Bronchial epithelial cell (primary cell): ENCODE measurements around the gene PRRT1B. TPM values are rescaled to one million over a fixed set of nuclear protein-coding genes. Genes with fewer than 3 reads are reported as not detected.

Experiments used
- DNase-seq: peaks from one replicate; pipeline ENCODE4 v3.0.0-alpha.2; 2010; ENCODE audit warnings: low read depth
- FAIRE-seq: peaks from 2 replicates; lab custom pipeline; 2011; peaks lifted over from hg19 to GRCh38; lab: Jason Lieb, UNC
- H3K27me3 ChIP-seq: 2 replicates; pipeline ENCODE4 v1.5.1; 2011; ENCODE audit warnings: low read length; ENCODE audit not compliant: control insufficient read depth, insufficient read depth
- H3K36me3 ChIP-seq: 2 replicates; pipeline ENCODE4 v1.5.1; 2011; ENCODE audit warnings: low read length; ENCODE audit not compliant: control insufficient read depth, insufficient read depth
- H3K4me3 ChIP-seq: 2 replicates; pipeline ENCODE4 v1.5.1; 2011; ENCODE audit warnings: mild to moderate bottlenecking, low read depth, low read length, control low read depth
- CTCF ChIP-seq: IDR thresholded peaks from 2 replicates; pipeline ENCODE4 v1.5.1; 2011; ENCODE audit warnings: mild to moderate bottlenecking, moderate library complexity, low read length, control low read depth, inconsistent platforms; ENCODE audit not compliant: insufficient read depth, severe bottlenecking
- total RNA-seq: library from RNA; depleted of rRNA; stranded (reverse); fragments of >200 nt; gene quantifications from 2 replicates; pipeline ENCODE4 v1.2.1, GENCODE V29; 2014

Gene PRRT1B
- total RNA-seq, 1 donor from 2014 or later, result not detected

GRCh38 chr9:131559421-131560000 lies 14.2 kb downstream of the PRRT1B start:
- H3K27me3 ChIP-seq, result no peaks in the 10 kb centered on the region
- no peaks in the 10 kb centered on the region for H3K36me3 ChIP-seq
- DNase-seq (no peak), FAIRE-seq (no peak)
- TF ChIP-seq CTCF, result no peak
- H3K4me3 ChIP-seq, result no peak overlapping the region

GRCh38 chr9:131562032-131562959 lies 17.0 kb downstream of the PRRT1B start:
- TF ChIP-seq CTCF, result no peak
- H3K27me3 ChIP-seq, result no peaks in the 10 kb centered on the region
- DNase-seq (peak; percentile 81), FAIRE-seq (no peak)
- H3K4me3 ChIP-seq, result no peak overlapping the region
- no peaks in the 10 kb centered on the region for H3K36me3 ChIP-seq

- DNase-seq, result no peak
- FAIRE-seq, result no peak
- Histone ChIP-seq H3K27me3 (no peaks in the 10 kb centered on the region), H3K36me3 (no peaks in the 10 kb centered on the region), H3K4me3 (no peak overlapping the region)
- no peak for TF ChIP-seq CTCF
These were observed 20.0 kb downstream of the PRRT1B start for GRCh38 chr9:131565369-131565768.

- FAIRE-seq (no peak), DNase-seq (no peak)
- Histone ChIP-seq H3K4me3 (no peak overlapping the region), H3K27me3 (no peaks in the 10 kb centered on the region), H3K36me3 (no peaks in the 10 kb centered on the region)
- TF ChIP-seq CTCF, result no peak
These were observed 20.8 kb downstream of the PRRT1B start for GRCh38 chr9:131566158-131566557.

- Histone ChIP-seq H3K27me3 (no peaks in the 10 kb centered on the region), H3K36me3 (no peaks in the 10 kb centered on the region), H3K4me3 (no peak overlapping the region)
- FAIRE-seq (no peak), DNase-seq (no peak)
- TF ChIP-seq CTCF, result no peak
These were observed 22.6 kb downstream of the PRRT1B start for GRCh38 chr9:131567910-131568309.
